Measurements from ENCODE around the gene EFNA1.

Gene EFNA1, protein sequence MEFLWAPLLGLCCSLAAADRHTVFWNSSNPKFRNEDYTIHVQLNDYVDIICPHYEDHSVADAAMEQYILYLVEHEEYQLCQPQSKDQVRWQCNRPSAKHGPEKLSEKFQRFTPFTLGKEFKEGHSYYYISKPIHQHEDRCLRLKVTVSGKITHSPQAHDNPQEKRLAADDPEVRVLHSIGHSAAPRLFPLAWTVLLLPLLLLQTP

DNA sequence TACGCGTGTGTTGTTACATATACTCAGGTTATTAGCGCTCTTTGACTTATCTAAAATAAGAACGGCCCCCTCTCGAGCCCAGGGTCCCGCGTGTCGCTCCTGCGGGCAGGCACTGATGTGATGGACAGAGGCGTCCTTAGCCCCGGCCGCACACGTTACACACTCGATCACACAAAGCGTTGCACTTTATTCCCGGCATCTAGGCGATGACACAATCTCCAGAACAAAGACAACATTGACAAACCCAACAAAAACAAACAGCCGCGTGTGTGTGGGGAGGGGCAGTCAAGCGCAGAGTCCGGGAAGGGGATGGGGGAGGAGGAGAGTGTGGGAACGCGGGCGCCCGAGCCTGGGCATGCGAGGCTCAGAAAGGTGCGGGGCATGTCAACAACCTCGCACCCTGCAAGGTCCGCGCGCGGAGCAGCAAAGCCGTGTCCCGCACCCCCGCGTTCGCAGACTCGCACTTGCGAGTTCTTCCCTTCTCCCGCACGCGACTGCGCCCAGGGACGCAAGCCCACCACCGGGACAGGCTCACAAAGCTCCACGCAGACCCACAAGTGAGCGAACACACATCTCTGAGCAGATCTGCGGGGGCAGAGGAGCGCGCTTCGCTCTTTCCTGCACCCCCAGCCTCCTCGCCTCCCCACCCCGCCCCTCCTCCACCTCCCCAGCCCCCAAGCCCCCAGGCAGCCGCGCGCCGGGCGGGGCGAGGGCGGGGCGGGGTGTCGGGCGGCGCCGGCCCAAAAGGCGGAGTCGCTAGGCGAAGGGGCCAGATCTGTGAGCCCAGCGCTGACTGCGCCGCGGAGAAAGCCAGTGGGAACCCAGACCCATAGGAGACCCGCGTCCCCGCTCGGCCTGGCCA lies at the start of gene EFNA1:
Gene EFNA1 (plus strand): TSS at position 772 of the 862 bp plus-strand sequence. CDS start 102 bp downstream, outside the sequence.
- peak; percentile 50 for DNase-seq

DNA sequence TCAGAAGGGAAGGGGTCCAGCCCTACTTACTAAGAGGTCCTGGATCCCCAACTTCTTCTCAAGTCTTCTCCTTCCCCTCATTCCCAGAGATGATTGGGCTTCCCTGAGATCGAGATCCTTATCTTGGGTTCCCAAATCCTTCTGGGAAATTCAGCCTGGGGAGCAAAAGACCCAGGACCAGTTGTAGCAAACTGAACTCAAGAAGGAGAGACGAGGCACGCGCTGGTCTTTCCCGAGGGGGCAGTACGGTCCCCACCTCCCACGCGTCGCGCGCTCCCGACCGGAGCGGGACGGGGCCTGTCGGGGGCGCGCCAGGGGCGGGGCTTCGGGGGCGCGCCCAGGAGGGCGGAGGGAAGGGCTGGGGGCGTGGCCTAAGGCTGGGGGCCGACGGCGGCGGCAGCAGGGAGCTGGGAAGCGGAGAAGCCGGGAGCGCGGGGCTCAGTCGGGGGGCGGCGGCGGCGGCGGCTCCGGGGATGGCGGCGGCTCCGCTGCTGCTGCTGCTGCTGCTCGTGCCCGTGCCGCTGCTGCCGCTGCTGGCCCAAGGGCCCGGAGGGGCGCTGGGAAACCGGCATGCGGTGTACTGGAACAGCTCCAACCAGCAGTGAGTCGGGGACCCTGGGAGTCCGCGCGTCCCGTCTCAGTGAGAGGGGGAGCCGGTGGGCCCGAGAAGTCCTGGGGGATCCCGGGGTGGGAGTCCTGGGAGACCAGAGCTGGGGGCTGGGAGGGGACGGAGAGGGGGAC lies 49.0 kb upstream of the EFNA1 start, which contains the start of gene EFNA3:
Gene EFNA3 (plus strand): TSS at position 369 of the 741 bp plus-strand sequence. CDS start 105 bp downstream, at position 474.
- DNase-seq = no peak

DNA sequence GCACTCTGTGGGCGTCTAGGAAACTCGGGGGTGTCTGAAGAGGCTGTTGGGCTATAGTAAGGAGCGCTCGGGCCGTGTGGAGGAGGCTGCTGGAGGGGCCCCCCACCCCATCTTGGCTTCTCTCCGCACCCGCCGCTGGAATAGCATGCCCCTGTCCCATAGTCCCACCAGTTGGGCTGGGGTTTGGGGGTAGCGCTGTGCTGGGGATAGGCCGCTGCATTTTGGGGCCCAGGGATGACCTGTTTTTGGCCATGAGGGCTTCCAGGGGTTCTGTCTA lies 48.5 kb upstream of the EFNA1 start:
- DNase-seq = no peak

DNA sequence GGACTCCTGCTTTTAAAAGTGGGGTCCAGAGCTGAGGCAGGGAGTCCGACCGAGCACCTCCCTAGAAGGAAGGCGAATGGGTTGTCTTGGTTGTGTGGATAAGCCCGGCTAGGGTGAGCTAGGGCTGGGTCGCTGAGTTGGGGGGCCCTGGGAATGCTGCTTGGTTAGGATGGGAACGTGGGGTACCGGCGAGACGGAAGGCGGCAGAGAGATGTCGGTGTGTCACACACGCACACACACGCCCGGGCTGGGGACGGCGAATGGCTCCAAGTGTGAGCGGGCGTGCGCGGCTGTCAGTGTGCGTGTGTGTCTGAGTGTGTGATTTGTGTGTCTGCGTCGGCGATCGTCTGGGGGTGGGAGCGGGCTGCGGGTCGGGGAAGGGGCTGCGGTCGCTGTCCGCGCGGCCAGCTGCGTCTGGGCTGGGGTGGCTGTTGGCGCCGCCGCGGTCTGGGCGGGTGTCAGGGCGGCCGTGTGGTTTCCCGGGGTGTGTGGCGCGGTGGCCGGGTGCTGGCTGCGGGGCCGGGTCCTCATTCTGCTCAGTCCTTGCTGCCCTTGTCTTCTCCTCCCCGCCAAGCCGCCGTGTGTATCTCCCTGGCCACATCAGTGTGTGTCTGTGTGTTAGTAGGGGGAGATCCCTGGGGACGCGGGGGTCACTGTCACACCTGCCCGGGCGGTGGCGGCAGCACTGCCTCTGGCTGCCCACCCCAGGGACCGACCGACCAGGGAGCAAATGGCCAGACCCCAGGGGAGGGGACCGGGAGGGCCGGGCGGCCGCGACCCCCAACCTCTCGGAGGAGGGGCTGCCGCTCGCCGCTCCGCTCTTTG lies 48.0 kb upstream of the EFNA1 start:
- DNase-seq = no peak

- no peak for DNase-seq
Measured at GRCh38 chr1:155080312-155081228, 47.1 kb upstream of the EFNA1 start.

- peak; percentile 23 for DNase-seq
Measured at GRCh38 chr1:155081472-155082300, 46.0 kb upstream of the EFNA1 start.

GRCh38 chr1:155082301-155083051 lies 45.2 kb upstream of the EFNA1 start:
- DNase-seq = no peak

GRCh38 chr1:155083052-155083541 lies 44.6 kb upstream of the EFNA1 start:
- no peak for DNase-seq

- DNase-seq = no peak
Measured at GRCh38 chr1:155083865-155084721, 43.6 kb upstream of the EFNA1 start.

- DNase-seq = peak; percentile 87
Measured at GRCh38 chr1:155084722-155085503, 42.8 kb upstream of the EFNA1 start.

DNA sequence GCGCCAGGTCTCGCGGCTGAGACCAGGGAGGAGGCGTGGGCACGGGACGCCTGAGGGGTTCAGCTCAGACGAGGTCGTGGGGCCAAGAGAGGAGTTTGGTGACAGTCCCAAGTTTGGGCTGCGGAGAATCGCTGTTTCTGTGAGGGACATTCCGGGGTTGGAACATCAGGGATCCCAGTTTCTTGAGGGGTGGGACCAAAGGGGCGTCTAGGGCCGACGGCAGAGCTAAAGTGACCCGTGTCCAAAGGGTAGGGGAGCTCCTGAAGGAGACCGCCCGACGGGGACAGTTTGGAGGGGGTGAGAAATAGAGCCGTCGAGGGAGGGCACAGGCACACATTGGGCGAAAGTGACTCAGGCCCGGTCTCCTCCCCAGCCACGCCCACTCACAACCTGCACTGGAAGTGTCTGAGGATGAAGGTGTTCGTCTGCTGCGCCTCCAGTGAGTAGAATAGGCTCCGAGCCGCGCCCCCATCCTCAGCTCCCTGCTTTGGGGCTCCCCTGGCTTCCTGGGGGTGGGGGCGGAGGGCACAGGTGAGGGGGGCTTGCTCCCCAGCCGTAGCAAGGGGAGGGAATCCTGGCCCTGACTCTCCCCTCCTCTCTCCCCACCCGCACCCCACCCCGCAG lies 42.1 kb upstream of the EFNA1 start:
- no peak for DNase-seq

DNA sequence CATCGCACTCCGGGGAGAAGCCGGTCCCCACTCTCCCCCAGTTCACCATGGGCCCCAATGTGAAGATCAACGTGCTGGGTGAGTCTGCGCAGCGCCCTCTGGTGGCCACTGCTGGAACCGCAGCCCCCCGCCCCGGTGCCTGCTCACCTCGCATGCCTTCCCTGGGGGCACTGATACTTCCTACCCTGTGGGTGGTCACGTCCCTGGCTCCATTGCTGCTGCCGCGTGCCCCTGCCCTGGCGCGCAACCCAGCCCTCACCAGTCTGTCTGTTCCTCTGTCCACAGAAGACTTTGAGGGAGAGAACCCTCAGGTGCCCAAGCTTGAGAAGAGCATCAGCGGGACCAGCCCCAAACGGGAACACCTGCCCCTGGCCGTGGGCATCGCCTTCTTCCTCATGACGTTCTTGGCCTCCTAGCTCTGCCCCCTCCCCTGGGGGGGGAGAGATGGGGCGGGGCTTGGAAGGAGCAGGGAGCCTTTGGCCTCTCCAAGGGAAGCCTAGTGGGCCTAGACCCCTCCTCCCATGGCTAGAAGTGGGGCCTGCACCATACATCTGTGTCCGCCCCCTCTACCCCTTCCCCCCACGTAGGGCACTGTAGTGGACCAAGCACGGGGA lies 41.4 kb upstream of the EFNA1 start:
- no peak for DNase-seq

DNA sequence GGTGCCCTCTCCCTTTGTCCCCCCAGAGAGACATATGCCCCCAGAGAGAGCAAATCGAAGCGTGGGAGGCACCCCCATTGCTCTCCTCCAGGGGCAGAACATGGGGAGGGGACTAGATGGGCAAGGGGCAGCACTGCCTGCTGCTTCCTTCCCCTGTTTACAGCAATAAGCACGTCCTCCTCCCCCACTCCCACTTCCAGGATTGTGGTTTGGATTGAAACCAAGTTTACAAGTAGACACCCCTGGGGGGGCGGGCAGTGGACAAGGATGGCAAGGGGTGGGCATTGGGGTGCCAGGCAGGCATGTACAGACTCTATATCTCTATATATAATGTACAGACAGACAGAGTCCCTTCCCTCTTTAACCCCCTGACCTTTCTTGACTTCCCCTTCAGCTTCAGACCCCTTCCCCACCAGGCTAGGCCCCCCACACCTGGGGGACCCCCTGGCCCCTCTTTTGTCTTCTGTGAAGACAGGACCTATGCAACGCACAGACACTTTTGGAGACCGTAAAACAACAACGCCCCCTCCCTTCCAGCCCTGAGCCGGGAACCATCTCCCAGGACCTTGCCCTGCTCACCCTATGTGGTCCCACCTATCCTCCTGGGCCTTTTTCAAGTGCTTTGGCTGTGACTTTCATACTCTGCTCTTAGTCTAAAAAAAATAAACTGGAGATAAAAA lies 40.7 kb upstream of the EFNA1 start:
- DNase-seq = no peak

GRCh38 chr1:155091071-155092051 lies 36.3 kb upstream of the EFNA1 start:
- peak; percentile 42 for DNase-seq

DNA sequence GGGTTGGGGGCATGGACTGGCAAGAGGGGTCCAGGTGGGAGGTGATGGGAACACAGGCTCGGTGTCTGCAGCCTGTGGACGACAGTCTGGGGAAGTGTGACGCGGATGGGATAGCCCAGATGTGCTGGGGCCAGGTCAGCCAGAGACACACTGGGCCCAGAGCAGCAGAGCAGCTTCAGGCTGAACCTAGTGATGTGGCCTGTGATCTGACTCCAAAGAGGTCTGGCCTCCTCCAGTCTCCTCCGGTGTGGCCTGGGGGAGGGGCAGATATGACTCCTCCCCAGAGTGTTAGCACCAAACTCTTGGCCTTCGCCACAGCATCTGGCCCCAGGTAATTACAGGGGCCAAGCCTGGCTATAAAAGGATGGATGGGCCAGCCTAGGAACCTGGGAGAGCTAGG lies 35.5 kb upstream of the EFNA1 start:
- DNase-seq = no peak
